HG03066 (cell line): ENCODE measurements around the gene ZNF335.

Experiments used
- ATAC-seq: cut with Tn5 transposase; IDR thresholded peaks from one replicate; pipeline ENCODE4 v1.9.1; 2021; ENCODE audit warnings: low read depth; ENCODE audit not compliant: unreplicated experiment

The ZNF335 gene

DNA sequence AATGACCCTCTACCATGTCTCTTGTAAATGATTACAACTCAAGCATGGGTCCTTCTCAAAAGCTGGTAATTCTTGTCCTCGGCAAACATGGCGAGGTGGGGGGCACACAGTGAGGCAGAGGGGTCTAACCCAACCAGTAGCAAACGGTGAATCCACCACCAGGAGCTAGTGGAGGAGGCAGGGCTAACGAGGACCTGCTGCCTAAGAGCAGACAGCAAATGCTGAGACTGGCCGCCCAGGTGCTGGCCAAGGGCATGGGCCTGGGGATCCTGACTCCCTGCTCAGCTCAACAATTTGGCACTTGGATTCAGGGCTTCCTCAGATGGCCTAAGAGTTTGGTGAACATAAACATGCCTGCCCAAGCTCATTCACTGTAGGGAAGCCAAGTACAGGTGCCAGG lies 19.1 kb downstream of the ZNF335 start:
- no peak for ATAC-seq

DNA sequence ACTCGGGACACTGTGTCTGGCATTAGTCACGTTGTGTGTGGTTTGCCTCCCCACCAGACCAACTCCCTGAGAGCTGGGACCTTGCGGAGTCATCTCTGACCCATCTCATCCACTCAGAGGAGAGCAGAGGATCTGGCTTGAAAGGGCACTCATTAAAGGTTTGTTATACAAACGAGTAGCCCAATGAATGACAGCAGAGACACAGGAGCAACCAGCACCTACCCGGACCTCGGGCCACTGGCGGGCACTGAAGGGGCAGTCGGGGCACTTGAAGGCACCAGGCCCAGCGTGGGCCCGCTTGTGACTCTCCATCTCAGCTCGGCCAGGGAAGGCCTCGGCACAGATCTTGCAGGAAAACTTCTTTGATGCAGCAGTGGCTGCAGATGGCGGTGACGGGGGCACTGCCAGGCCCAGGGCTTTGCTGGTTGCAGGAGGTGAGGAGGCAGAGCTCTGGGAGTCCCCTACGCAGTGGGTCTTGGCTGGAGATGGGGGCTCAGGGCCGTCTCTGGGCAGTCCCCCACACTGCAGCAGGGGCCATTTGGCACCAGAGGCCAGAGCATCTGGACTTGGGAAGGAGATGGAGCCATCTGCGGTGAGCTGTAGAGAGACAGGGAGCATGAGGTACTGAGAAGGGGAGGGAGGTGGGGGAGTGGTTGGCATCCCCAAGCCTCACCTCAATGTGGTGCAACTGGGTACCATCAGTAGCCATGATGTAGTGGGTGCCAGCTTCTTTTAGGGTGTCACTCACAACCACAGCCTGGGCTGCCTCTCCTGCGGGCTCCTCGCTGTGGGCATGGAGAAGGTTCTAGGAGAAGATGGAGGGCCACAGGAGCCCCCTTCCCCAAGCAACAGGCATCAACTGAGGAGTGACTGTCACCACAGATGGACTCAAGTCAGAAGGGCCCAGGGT lies 19.8 kb downstream of the ZNF335 start:
- no peak for ATAC-seq

DNA sequence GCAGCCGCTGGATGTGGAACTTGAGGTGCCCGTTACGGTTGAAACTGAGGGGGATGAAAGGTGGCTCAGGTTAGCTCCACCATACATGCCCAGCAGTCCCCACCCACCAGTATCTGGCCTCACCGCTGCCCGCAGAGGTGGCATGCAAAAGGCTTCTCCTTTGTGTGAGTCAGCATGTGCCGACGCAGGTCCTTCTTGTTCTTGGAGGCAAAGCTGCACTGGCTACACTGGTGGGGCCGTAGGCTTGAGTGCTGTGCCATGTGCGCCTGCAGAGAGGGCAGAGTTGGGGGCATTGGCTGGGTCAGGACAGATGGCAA lies 21.7 kb downstream of the ZNF335 start:
- no peak for ATAC-seq

DNA sequence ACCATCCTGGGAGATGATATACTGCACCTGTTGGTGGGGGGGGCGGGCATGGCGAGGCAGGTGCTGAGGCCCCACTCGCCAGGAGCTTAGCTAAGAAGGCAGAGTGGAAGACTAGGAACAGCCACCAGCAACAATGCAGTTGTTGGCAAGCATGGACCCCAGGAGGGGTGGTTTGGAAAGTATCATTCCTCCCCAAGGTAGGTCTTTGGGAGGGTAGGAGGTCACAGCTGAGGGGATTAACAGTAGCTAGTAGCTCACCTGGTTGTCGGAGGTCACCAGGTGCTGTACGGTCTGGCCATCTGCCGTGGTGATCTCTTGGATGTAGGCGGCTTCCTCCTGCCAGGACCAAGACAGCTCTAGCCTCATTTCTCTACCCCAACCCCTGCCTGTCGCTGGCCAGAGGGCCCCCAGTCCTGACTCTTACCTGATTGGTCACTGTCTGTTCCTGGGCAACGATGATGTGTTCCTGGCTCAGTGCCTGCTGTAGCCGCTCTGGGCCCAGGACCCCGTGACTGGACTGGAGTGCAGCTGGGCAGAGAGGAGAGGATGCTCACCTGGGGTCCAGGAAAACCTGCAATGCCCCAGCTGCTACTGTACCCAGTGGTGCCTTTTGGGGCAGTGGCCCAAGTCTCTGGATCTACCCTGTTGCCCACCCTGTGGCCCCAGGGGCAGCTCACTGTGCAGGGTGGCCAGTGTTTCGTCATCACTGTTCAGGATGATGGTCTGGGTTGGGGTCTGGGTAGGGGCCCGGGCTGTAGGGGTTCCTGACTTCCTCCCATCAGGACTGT lies 22.3 kb downstream of the ZNF335 start:
- no peak for ATAC-seq

DNA sequence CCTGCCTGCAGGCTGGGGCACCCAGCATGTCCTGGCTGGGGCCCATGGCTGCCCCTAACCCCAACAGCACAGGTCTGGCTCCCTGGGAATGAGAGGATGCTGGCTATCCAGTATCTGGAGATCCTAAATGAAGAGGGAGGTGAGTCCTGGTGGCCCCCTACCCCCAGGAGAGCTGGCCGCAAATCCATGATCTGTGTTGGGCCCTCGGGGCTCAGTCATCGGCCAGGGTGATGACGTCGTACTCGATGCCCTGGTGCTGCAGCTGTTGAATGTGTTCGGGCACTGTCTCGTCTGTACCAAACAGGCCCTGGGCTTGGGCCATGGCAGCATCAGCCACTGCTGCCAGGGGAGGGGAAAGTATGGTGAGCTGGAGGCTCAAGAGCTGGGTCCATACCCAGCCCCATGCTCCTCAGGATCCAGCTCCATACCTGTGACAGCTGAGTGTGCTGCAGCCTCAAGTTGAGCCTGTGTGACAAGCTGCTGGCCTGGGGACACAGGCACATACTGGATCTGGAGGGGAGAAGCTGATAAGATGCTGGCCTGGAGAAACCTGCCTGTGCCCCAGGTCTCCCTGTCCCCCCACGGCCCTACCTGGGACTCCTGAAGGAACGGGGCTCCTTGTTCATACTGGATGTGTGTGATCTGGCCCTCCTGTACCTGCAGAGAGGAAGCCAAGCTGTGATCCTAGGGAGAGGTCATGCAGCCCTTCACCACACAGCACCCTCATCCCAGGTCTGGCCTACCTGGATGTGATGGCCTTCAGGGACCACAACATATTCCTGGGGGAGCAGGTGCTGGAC lies 23.1 kb downstream of the ZNF335 start:
- ATAC-seq: no peak

DNA sequence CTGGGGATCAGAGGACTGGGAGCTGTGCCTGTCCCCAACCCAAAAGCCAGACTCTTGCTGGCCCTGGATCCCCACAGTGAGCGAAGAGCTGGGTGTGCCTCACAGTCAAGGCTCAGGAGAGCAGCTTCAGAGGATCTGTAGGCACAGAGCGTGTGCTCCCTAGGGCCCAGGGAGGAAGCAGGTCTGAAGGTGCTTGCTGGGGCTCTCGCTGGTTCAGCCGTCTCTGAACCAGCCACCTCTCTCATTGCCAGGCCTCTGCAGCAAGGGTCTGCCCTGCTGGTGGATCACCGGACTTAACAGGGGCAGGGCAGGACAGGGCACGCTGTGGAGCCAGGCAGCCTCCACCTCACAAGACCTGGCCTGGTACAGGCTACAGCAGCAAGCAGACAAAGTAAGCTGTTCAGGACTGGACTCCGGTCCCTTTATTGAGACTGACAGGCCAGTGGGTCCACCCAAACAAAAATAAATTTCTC lies 23.7 kb downstream of the ZNF335 start:
- no peak for ATAC-seq

DNA sequence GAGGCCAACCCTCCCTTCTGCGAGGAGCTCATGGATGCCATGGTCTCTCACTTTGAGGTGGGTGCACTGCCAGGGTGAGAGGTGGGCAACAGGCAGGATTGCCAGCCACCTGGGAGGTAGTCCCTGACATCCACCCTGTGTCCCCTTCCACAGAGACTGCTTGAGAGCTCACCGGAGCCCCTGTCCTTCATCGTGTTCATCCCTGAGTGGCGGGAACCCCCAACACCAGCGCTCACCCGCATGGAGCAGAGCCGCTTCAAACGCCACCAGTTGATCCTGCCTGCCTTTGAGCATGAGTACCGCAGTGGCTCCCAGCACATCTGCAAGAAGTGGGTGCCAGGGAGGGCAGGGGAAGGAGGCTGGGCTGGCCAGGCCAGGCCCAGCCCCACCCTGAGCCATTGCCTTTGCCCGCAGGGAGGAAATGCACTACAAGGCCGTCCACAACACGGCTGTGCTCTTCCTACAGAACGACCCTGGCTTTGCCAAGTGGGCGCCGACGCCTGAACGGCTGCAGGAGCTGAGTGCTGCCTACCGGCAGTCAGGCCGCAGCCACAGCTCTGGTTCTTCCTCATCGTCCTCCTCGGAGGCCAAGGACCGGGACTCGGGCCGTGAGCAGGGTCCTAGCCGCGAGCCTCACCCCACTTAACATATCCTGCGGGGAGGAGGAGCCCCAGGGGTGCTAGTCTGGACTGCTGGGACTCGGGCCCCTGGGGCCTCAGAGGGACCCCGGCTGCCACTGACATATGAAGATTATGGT lies 24.7 kb downstream of the ZNF335 start:
- ATAC-seq: no peak

DNA sequence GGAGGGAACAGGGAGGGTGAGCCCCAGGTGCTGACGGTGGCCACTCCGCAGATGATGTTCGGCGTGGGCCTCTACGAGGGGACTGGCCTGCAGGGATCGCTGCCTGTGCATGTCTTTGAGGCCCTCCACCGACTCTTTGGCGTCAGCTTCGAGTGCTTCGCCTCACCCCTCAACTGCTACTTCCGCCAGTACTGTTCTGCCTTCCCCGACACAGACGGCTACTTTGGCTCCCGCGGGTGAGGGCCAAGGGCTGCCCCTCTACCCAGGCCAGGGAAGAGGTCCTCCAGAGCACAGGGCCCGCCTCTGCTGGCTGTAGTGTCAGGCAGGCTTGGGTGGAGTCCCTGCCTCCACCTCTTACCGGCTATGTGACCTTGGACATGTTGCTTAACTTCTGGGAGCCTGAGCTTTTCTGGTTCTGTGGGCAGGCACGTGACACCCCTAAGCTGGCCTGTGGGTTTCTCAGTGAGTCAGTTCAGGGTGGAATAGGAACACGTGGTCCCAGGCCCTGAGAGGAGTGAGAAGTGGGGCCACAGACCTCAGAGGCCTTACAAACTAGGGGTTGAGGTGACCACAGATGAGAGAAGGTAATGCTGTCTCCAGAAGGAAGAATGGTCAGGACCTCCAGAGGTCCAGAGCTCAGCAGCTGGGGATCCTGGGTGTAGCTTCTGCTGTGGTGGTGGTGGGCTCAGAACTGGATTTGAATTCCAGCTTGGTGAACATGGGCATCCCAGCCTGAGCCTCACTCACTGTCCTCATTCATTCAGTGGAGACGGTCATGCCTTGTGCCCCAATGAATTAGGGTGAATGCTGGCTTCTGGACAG lies 25.6 kb downstream of the ZNF335 start:
- no peak for ATAC-seq

DNA sequence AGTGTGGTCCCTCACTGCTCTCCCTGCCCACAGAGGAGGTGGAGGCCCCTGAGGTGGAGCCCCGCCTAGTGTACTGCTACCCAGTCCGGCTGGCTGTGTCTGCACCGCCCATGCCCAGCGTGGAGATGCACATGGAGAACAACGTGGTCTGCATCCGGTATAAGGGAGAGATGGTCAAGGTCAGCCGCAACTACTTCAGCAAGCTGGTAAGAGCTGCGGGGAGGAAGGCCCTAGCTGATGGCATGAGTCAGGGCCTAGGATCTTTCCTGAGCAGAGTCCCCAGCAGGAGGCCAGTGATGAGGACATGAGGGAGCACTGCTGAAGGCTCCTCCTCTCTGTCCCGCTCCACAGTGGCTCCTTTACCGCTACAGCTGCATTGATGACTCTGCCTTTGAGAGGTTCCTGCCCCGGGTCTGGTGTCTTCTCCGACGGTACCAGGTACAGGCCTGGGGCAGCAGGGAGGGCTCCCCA lies 26.3 kb downstream of the ZNF335 start:
- ATAC-seq: no peak

DNA sequence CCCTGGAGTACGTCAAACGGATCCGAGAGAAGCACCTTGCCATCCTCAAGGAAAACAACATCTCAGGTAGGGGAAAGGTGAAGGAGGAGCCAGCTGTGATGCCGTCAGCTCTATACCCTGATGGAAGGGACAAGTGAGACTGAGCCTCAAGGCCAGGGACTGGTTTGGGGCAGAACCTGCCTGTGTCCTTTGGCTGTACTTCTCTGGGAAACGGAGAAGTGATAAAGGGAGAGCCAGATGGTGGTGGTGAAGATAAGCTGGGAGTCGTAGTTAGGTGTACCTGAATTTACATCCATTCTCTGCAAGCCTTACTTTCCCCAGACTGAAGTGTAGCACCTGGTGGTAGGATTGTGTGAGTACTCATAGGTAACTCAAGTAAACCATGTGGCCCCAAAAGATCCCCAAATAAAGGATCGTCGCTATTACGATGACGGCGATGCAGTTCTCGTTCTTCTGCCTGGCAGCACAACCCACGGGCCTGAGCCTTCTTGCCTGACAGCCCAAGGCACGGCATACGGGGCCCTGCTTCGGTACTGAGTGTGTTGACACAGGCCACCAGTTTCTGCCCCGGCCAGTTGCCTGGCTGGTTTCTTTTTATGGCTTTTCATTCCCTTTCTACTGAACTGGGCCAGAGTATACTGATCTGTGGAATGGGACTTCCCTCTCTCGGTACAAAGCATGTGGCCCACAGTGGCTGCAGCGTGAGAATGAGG lies 26.9 kb downstream of the ZNF335 start:
- ATAC-seq: no peak

DNA sequence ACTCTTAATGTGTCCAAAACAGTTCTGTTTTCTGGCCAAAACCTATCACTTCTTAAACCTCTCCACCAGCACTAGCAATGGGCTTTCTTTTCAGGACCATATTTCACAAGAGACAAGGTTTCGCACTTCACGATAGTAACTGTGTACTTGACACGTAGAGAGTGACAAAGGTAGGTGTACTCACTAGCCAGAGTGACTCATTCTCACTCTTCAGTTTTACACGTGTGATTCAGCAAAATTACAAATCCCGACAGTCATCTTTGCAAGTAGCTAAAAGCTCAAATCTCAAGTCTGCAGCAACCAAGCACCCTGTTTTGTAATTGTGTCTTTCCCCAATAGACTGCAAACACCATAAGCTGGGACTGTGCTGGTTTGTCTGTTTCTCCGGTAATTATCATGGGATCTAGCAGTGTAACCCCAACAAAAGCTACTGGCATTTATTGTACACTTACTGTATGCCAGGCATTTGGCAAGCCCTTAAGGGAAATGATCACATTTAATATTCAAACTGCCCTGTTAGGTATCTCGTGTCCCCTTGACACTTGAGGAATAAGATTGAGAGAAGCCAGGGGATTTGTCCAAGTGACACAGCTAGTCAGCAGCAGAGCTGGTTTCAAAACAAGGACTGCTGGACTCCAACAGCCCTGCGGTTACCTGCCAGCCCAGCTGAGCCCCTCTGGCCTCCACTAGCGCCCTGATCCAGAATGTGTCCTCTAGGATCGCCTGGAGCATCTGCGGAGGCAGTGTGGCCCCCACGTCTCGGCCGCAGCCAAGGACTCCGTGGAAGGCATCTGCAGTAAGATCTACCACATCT lies 27.6 kb downstream of the ZNF335 start:
- ATAC-seq: no peak

DNA sequence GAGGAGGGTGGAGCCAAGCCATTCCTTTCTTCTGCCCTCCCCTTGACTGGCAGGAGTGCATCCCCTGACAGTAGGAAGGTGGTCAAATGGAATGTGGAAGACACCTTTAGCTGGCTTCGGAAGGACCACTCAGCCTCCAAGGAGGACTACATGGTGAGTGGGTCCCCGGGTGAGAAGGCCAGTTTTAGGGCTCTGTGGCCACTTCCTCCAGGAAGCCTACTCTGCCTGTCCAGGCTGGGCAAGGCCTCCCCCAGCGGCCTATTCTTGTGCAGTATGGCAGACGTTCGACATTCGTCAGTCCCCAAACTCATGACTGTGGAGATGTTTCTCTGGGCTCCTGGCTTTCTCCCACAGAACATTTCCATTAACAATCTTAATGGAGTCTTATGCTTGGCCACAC lies 28.4 kb downstream of the ZNF335 start:
- no peak for ATAC-seq

DNA sequence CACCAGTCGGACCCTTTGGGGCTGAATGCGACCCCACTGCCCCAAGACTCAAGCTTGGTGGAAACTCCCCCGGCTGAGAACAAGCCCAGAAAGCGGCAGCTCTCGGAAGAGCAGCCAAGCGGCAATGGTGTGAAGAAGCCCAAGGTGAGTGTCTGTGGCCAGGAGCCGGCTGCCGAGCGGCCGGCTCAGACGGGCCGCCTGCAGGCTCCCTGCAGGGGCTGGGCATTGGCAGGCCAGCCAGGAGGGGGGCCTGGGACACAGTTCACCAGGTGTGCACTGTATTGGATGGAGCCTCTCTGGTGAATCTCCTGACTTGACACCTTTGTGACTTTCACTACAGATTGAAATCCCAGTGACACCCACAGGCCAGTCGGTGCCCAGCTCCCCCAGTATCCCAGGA lies 31.5 kb downstream of the ZNF335 start:
- no peak for ATAC-seq

DNA sequence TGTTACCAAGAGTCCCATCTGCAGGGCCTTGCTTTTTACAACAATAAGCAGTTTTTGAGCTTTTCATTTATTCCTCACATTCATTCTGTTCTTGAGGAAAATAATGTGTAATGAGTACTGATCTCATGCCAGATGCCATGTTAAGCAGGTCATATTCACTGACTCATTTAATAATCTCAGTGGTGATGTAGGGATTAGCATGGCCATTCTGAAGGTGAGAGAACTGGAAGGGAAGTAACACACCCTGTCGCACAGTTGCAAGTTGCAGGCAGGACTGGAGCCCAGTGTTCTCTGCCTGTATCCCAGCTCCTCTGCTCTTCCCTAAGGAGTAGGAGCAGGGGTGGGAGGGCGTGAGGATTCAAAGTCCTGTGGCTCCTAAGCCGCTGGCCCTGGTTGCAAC lies 31.9 kb downstream of the ZNF335 start:
- no peak for ATAC-seq

DNA sequence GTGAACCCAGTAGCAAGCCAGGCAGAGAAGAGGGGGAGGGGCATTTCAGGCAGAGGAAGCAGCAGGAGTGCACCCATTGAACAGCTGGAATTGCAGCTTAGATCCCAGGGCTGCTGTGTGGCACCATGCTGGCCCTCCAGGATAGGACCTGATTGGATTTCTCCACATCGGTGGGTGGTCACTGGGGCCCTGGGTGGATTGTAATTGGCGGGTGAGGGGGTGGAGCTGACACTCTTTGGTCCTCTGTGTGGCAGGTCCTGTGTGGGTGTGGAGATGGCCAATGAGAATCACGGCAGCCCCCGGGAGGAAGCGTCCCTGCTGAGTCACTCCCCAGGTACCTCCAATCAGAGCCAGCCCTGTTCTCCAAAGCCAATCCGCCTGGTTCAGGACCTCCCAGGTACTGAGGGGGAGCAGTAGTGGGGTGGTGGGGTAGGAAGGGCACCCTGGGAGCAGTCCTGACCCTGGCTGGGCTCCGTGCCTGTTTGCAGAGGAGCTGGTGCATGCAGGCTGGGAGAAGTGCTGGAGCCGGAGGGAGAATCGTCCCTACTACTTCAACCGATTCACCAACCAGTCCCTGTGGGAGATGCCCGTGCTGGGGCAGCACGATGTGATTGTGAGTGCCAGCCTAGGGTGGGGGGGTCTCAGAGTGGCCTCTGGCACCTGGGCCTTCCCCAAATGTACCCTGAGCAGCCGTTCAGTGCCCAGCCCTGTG lies 33.1 kb downstream of the ZNF335 start:
- ATAC-seq: no peak

DNA sequence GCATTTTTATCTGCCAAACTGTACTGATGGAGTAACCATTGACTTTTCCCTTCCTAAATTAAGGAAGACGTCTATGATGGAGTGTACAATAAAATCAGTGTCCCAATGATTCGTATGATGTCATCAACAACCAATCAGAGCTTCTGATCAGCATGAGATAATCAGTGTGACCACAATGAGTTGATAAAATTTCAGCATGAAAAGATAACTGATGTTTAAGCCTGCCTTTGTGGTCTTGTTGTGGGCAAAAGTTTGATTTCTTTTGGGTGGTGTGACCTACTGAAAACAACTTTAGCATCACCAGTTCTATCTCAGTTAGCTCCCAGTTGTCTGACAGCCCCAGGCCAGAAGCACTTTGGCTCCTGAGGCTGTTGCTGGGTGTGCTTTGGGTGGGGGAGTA lies 34.2 kb downstream of the ZNF335 start:
- no peak for ATAC-seq

DNA sequence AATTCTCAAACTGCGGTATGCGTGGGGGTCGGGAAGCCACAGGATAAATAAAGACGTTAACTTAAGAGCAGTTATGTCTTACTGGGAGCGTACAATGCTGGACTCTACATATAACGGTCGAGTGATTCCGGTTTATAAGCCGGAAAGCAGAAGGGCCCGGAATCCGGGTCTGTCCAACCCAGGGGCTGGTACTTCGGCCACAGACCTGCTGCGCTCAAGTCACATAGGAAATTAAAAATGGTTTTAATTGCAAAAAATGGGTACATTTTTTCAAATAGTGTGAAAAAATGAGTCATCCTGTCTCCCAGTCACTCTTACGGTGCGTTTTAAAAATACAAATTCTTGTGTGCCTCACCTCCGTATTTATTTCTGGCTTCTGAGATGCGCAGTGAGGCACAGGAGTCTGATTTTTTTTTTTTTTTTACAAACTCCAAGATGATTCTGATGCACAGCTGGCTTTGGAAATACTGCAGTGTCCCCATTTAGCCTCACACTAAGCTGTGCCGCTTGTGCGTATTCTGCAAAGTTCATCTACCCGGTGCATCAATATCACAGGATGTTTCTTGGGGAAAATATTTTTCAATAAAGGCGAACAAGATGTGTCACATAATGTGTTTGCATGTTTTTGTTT lies 36.5 kb downstream of the ZNF335 start:
- ATAC-seq: peak; percentile 7
